Measurements from ENCODE around the gene POU5F2.

The POU5F2 gene

GRCh38 chr5:93721511-93721910 is 19.9 kb downstream of the POU5F2 start:
- no peak for DNase-seq
- no peaks in the 10 kb centered on the region for H3K9me3 ChIP-seq (ENCODE audit: control insufficient read depth, low read length)

GRCh38 chr5:93721071-93721470 is 20.3 kb downstream of the POU5F2 start:
- H3K36me3 ChIP-seq (ENCODE audit: control insufficient read depth, insufficient read depth, low read length) = peaks cover 3% of the 10 kb centered on the region
- no peak overlapping the region for H3K4me3 ChIP-seq (ENCODE audit: insufficient read depth, low read depth, low read length, poor library complexity, severe bottlenecking)

More at GRCh38 chr5:93721511-93721910, 19.9 kb downstream of the POU5F2 start:
- Histone ChIP-seq H3K4me1 (ENCODE audit: control insufficient read depth, insufficient read depth, low read length, poor library complexity, severe bottlenecking) (no peaks in the 10 kb centered on the region), H3K27ac (ENCODE audit: insufficient read depth, low read length, poor library complexity, severe bottlenecking) (no peak overlapping the region), H3K36me3 (ENCODE audit: control insufficient read depth, insufficient read depth, low read length) (peaks cover 3% of the 10 kb centered on the region), H3K4me3 (ENCODE audit: insufficient read depth, low read depth, low read length, poor library complexity, severe bottlenecking) (no peak overlapping the region), H3K27me3 (replicated peaks; ENCODE audit: control insufficient read depth, insufficient read depth, low read length, poor library complexity, severe bottlenecking) (no peaks in the 10 kb centered on the region)

GRCh38 chr5:93717162-93717561 is 24.2 kb downstream of the POU5F2 start:
- H3K9me3 ChIP-seq (ENCODE audit: control insufficient read depth, low read length) = no peaks in the 10 kb centered on the region
- no peaks in the 10 kb centered on the region for H3K27me3 ChIP-seq (replicated peaks; ENCODE audit: control insufficient read depth, insufficient read depth, low read length, poor library complexity, severe bottlenecking)
- no peak overlapping the region for H3K27ac ChIP-seq (ENCODE audit: insufficient read depth, low read length, poor library complexity, severe bottlenecking)
- no peaks in the 10 kb centered on the region for H3K4me1 ChIP-seq (ENCODE audit: control insufficient read depth, insufficient read depth, low read length, poor library complexity, severe bottlenecking)
- DNase-seq = no peak
- no peak overlapping the region for H3K4me3 ChIP-seq (ENCODE audit: insufficient read depth, low read depth, low read length, poor library complexity, severe bottlenecking)
- H3K36me3 ChIP-seq (ENCODE audit: control insufficient read depth, insufficient read depth, low read length) = peaks cover 3% of the 10 kb centered on the region

More at GRCh38 chr5:93721071-93721470, 20.3 kb downstream of the POU5F2 start:
- Histone ChIP-seq H3K9me3 (ENCODE audit: control insufficient read depth, low read length) (no peaks in the 10 kb centered on the region), H3K4me1 (ENCODE audit: control insufficient read depth, insufficient read depth, low read length, poor library complexity, severe bottlenecking) (no peaks in the 10 kb centered on the region), H3K27me3 (replicated peaks; ENCODE audit: control insufficient read depth, insufficient read depth, low read length, poor library complexity, severe bottlenecking) (no peaks in the 10 kb centered on the region), H3K27ac (ENCODE audit: insufficient read depth, low read length, poor library complexity, severe bottlenecking) (no peak overlapping the region)
- DNase-seq = no peak

GRCh38 chr5:93716453-93716852 is 24.9 kb downstream of the POU5F2 start:
- no peaks in the 10 kb centered on the region for H3K27me3 ChIP-seq (replicated peaks; ENCODE audit: control insufficient read depth, insufficient read depth, low read length, poor library complexity, severe bottlenecking)
- no peaks in the 10 kb centered on the region for H3K4me1 ChIP-seq (ENCODE audit: control insufficient read depth, insufficient read depth, low read length, poor library complexity, severe bottlenecking)
- peaks cover 3% of the 10 kb centered on the region for H3K36me3 ChIP-seq (ENCODE audit: control insufficient read depth, insufficient read depth, low read length)
- H3K9me3 ChIP-seq (ENCODE audit: control insufficient read depth, low read length) = no peaks in the 10 kb centered on the region
- no peak overlapping the region for H3K4me3 ChIP-seq (ENCODE audit: insufficient read depth, low read depth, low read length, poor library complexity, severe bottlenecking)
- no peak overlapping the region for H3K27ac ChIP-seq (ENCODE audit: insufficient read depth, low read length, poor library complexity, severe bottlenecking)
- DNase-seq = no peak

- peaks cover 3% of the 10 kb centered on the region for H3K36me3 ChIP-seq (ENCODE audit: control insufficient read depth, insufficient read depth, low read length)
- no peaks in the 10 kb centered on the region for H3K4me1 ChIP-seq (ENCODE audit: control insufficient read depth, insufficient read depth, low read length, poor library complexity, severe bottlenecking)
- H3K9me3 ChIP-seq (ENCODE audit: control insufficient read depth, low read length) = no peaks in the 10 kb centered on the region
- no peaks in the 10 kb centered on the region for H3K27me3 ChIP-seq (replicated peaks; ENCODE audit: control insufficient read depth, insufficient read depth, low read length, poor library complexity, severe bottlenecking)
- H3K27ac ChIP-seq (ENCODE audit: insufficient read depth, low read length, poor library complexity, severe bottlenecking) = no peak overlapping the region
- DNase-seq = no peak
- H3K4me3 ChIP-seq (ENCODE audit: insufficient read depth, low read depth, low read length, poor library complexity, severe bottlenecking) = no peak overlapping the region
These were observed 25.6 kb downstream of the POU5F2 start for GRCh38 chr5:93715761-93716160.

GRCh38 chr5:93715327-93715726 is 26.1 kb downstream of the POU5F2 start:
- Histone ChIP-seq H3K27ac (ENCODE audit: insufficient read depth, low read length, poor library complexity, severe bottlenecking) (no peak overlapping the region), H3K36me3 (ENCODE audit: control insufficient read depth, insufficient read depth, low read length) (peaks cover 3% of the 10 kb centered on the region), H3K4me1 (ENCODE audit: control insufficient read depth, insufficient read depth, low read length, poor library complexity, severe bottlenecking) (no peaks in the 10 kb centered on the region), H3K9me3 (ENCODE audit: control insufficient read depth, low read length) (no peaks in the 10 kb centered on the region), H3K4me3 (ENCODE audit: insufficient read depth, low read depth, low read length, poor library complexity, severe bottlenecking) (no peak overlapping the region), H3K27me3 (replicated peaks; ENCODE audit: control insufficient read depth, insufficient read depth, low read length, poor library complexity, severe bottlenecking) (no peaks in the 10 kb centered on the region)
- DNase-seq = no peak

- H3K4me3 ChIP-seq (ENCODE audit: insufficient read depth, low read depth, low read length, poor library complexity, severe bottlenecking) = no peak overlapping the region
- no peak for DNase-seq
- no peaks in the 10 kb centered on the region for H3K36me3 ChIP-seq (ENCODE audit: control insufficient read depth, insufficient read depth, low read length)
- no peaks in the 10 kb centered on the region for H3K4me1 ChIP-seq (ENCODE audit: control insufficient read depth, insufficient read depth, low read length, poor library complexity, severe bottlenecking)
- H3K27ac ChIP-seq (ENCODE audit: insufficient read depth, low read length, poor library complexity, severe bottlenecking) = no peak overlapping the region
- H3K27me3 ChIP-seq (replicated peaks; ENCODE audit: control insufficient read depth, insufficient read depth, low read length, poor library complexity, severe bottlenecking) = no peaks in the 10 kb centered on the region
- no peaks in the 10 kb centered on the region for H3K9me3 ChIP-seq (ENCODE audit: control insufficient read depth, low read length)
These were observed 33.0 kb downstream of the POU5F2 start for GRCh38 chr5:93708442-93708841.

- Histone ChIP-seq H3K27ac (ENCODE audit: insufficient read depth, low read length, poor library complexity, severe bottlenecking) (no peak overlapping the region), H3K9me3 (ENCODE audit: control insufficient read depth, low read length) (no peaks in the 10 kb centered on the region), H3K4me1 (ENCODE audit: control insufficient read depth, insufficient read depth, low read length, poor library complexity, severe bottlenecking) (no peaks in the 10 kb centered on the region), H3K36me3 (ENCODE audit: control insufficient read depth, insufficient read depth, low read length) (no peaks in the 10 kb centered on the region), H3K27me3 (replicated peaks; ENCODE audit: control insufficient read depth, insufficient read depth, low read length, poor library complexity, severe bottlenecking) (no peaks in the 10 kb centered on the region), H3K4me3 (ENCODE audit: insufficient read depth, low read depth, low read length, poor library complexity, severe bottlenecking) (no peak overlapping the region)
- no peak for DNase-seq
These were observed 35.5 kb downstream of the POU5F2 start for GRCh38 chr5:93705896-93706295.

GRCh38 chr5:93704996-93705395 is 36.4 kb downstream of the POU5F2 start:
- no peaks in the 10 kb centered on the region for H3K36me3 ChIP-seq (ENCODE audit: control insufficient read depth, insufficient read depth, low read length)
- DNase-seq = no peak
- H3K4me1 ChIP-seq (ENCODE audit: control insufficient read depth, insufficient read depth, low read length, poor library complexity, severe bottlenecking) = no peaks in the 10 kb centered on the region
- H3K9me3 ChIP-seq (ENCODE audit: control insufficient read depth, low read length) = no peaks in the 10 kb centered on the region
- H3K4me3 ChIP-seq (ENCODE audit: insufficient read depth, low read depth, low read length, poor library complexity, severe bottlenecking) = no peak overlapping the region
- no peak overlapping the region for H3K27ac ChIP-seq (ENCODE audit: insufficient read depth, low read length, poor library complexity, severe bottlenecking)
- H3K27me3 ChIP-seq (replicated peaks; ENCODE audit: control insufficient read depth, insufficient read depth, low read length, poor library complexity, severe bottlenecking) = no peaks in the 10 kb centered on the region

- H3K4me1 ChIP-seq (ENCODE audit: control insufficient read depth, insufficient read depth, low read length, poor library complexity, severe bottlenecking) = no peaks in the 10 kb centered on the region
- no peak overlapping the region for H3K4me3 ChIP-seq (ENCODE audit: insufficient read depth, low read depth, low read length, poor library complexity, severe bottlenecking)
- H3K27ac ChIP-seq (ENCODE audit: insufficient read depth, low read length, poor library complexity, severe bottlenecking) = no peak overlapping the region
- H3K9me3 ChIP-seq (ENCODE audit: control insufficient read depth, low read length) = no peaks in the 10 kb centered on the region
- H3K27me3 ChIP-seq (replicated peaks; ENCODE audit: control insufficient read depth, insufficient read depth, low read length, poor library complexity, severe bottlenecking) = no peaks in the 10 kb centered on the region
- H3K36me3 ChIP-seq (ENCODE audit: control insufficient read depth, insufficient read depth, low read length) = no peaks in the 10 kb centered on the region
- no peak for DNase-seq
These were observed 49.4 kb downstream of the POU5F2 start for GRCh38 chr5:93691997-93692396.

Measured in effector memory CD4-positive, alpha-beta T cell (primary cell).